Astrocyte of the spinal cord (primary cell): Measurements from ENCODE around the gene PRICKLE2.

Experiments
- DNase-seq: peaks from one replicate; pipeline ENCODE4 v3.0.0; 2011; ENCODE audit warnings: low read depth, low spot score
- H3K4me3 ChIP-seq: 2 replicates; pipeline ENCODE4 v1.5.1; 2011; ENCODE audit warnings: low read depth, mild to moderate bottlenecking, low read length, moderate library complexity
- CTCF ChIP-seq: IDR thresholded peaks from 2 replicates; pipeline ENCODE4 v1.5.1; 2012; ENCODE audit warnings: low read depth, mild to moderate bottlenecking, low read length, inconsistent platforms
- in situ Hi-C: cut with HindIII; loops from 2 replicates; pipeline ENCODE4 v1.10.0; 2017; ENCODE audit warnings: low sequenced_read_pairs

PRICKLE2 gene

GRCh38 chr3:64163019-64163754 is 62.1 kb downstream of the PRICKLE2 start:
- H3K4me3 ChIP-seq = no peak overlapping the region
- no peak for DNase-seq
- no peak for TF ChIP-seq CTCF
- in situ Hi-C loops = no loop called here

GRCh38 chr3:64161481-64161952 is 63.7 kb downstream of the PRICKLE2 start:
- no peak for TF ChIP-seq CTCF
- no peak overlapping the region for H3K4me3 ChIP-seq
- no peak for DNase-seq
- in situ Hi-C loops = no loop called here

- no peak for DNase-seq
- no peak overlapping the region for H3K4me3 ChIP-seq
- in situ Hi-C loops = no loop called here
- TF ChIP-seq CTCF = no peak
Observed at GRCh38 chr3:64160000-64160695, 65.1 kb downstream of the PRICKLE2 start.

GRCh38 chr3:64158334-64158733 is 66.9 kb downstream of the PRICKLE2 start:
- no peak for DNase-seq
- H3K4me3 ChIP-seq = no peak overlapping the region
- in situ Hi-C loops = no loop called here
- TF ChIP-seq CTCF = no peak

GRCh38 chr3:64157150-64158035 is 67.9 kb downstream of the PRICKLE2 start:
- DNase-seq = no peak
- in situ Hi-C loops = no loop called here
- TF ChIP-seq CTCF = no peak

GRCh38 chr3:64155328-64155727 is 69.9 kb downstream of the PRICKLE2 start:
- no peak for DNase-seq
- H3K4me3 ChIP-seq = no peak overlapping the region
- in situ Hi-C loops = no loop called here
- TF ChIP-seq CTCF = no peak

More at GRCh38 chr3:64157150-64158035, 67.9 kb downstream of the PRICKLE2 start:
- no peak overlapping the region for H3K4me3 ChIP-seq
